ENCODE results near the gene SYT14.
A peak's percentile ranks its signal among the peaks of the same experiment; 100 is the strongest.
"Not testable (repeated sequence)": the region's sequence is repeated elsewhere in the genome, so short reads cannot be mapped to it uniquely, and the experiment has no call there.

SYT14 gene

DNA sequence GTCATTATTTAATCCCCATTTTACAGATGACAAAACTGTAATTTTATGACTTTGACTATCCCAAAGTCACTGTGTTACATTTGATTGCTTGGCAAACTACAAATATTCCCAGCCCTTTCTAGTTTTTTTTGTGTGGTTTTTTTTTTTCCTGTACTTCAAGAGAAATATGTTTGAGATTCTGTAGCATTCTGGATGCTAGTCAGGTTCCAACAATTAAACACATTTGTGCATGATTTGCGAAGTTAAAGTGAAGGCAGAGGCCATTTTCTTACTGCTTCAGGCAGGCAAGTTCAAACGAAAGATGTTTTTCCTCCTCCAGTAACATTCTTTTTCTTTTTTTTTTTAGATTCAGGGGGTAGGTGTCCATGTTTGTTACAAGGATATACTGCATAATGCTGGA, 186.7 kb downstream of the SYT14 start:
- no peak overlapping the region for H3K4me3 Mint-ChIP-seq
- H3K27me3 Mint-ChIP-seq = no peaks in the 10 kb centered on the region
- ATAC-seq (ENCODE audit: low read depth) = no peak
- H3K4me1 Mint-ChIP-seq = no peaks in the 10 kb centered on the region
- DNase-seq (ENCODE audit: low spot score in 2 of 2) = no peak
- H3K36me3 Mint-ChIP-seq = no peaks in the 10 kb centered on the region
- no peaks in the 10 kb centered on the region for H3K9me3 Mint-ChIP-seq
- no peak overlapping the region for H3K27ac Mint-ChIP-seq

DNA sequence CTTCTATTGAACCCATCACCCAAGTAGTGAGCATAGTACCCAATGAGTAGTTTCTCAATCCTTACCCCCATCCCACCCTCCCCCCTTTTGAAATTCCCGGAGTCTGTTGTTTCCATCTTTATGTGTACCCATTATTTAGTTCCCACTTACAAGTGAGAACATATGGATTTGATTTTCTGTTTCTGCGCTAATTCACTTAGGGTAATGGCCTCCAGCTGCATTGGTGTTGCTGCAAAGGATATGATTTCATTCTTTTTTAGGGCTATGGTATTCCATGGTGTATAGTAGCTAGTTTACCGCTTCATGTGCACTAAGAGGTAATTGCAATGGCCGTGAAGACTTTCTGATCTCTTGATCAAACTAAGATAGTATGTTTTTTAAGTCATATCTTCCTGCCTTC, 187.1 kb downstream of the SYT14 start:
- Mint-ChIP-seq H3K4me3 (no peak overlapping the region), H3K4me1 (no peaks in the 10 kb centered on the region), H3K36me3 (no peaks in the 10 kb centered on the region), H3K27me3 (peaks cover 1% of the 10 kb centered on the region), H3K27ac (no peak overlapping the region), H3K9me3 (no peaks in the 10 kb centered on the region)
- ATAC-seq (ENCODE audit: low read depth) = no peak
- no peak for DNase-seq (ENCODE audit: low spot score in 2 of 2)

DNA sequence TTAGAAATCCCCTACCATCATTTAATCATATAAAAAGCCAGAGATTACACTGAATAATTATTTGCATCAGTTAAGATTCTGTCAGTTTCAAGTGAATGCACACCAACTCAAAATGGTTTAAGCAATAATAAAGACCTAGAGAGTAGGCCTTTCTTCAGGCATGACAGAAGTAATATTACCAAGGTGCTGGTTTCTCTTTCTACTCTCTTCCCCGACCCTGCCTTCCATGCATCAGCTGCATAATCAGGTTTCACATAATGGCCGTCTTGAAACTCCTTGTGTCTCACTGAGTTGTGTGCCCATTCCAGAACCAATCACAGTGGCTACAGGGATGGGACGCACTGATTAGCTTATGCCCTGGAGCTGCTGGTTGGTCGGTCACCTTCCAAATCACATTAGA, 191.1 kb downstream of the SYT14 start:
- no peaks in the 10 kb centered on the region for H3K9me3 Mint-ChIP-seq
- no peak overlapping the region for H3K27ac Mint-ChIP-seq
- DNase-seq (ENCODE audit: low spot score in 2 of 2) (no peak), ATAC-seq (ENCODE audit: low read depth) (no peak)
- no peaks in the 10 kb centered on the region for H3K4me1 Mint-ChIP-seq
- no peak overlapping the region for H3K4me3 Mint-ChIP-seq
- H3K27me3 Mint-ChIP-seq = peaks cover 7% of the 10 kb centered on the region
- H3K36me3 Mint-ChIP-seq = no peaks in the 10 kb centered on the region

DNA sequence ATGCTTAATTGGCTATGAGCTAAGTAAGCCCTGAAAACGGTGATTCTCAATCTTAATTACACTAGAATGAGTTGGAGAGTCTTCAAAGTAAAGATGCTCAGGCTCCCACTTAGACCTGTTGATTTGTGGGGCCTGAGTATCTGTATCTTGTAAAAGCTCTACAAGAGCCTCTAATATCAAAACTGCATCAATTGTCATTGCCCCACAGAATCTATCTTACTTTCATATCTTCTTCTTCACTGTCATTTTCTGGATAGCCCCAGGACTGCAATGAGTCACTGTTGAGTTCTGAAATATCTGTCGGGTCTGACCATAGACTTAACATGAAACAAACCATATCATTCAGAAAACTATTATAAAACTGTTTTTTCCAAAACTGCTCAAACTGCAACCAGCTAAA, 191.7 kb downstream of the SYT14 start:
- Mint-ChIP-seq H3K27me3 (peaks cover 7% of the 10 kb centered on the region), H3K36me3 (no peaks in the 10 kb centered on the region), H3K4me1 (no peaks in the 10 kb centered on the region), H3K27ac (no peak overlapping the region), H3K9me3 (no peaks in the 10 kb centered on the region), H3K4me3 (no peak overlapping the region)
- DNase-seq (ENCODE audit: low spot score in 2 of 2) (no peak), ATAC-seq (ENCODE audit: low read depth) (no peak)

DNA sequence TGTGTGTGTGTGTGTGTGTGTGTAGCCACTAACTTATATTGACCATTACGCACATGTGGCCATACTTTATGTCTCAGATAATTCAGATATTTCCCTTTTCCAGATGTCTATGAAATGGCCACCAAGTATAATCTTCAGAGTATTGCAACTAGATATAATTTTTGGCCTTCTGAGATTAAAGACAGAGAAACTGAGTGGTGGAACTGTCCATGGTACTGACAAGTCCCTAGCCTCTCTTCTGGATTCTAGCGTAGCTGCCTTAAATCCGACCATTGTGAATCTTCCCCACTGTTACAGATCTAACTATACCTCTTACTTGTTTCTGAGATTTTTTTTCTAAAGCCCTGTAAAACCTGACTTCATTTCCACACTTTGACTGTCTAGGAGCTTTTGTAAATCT, 194.6 kb downstream of the SYT14 start:
- no peak overlapping the region for H3K27ac Mint-ChIP-seq
- H3K4me3 Mint-ChIP-seq = no peak overlapping the region
- H3K36me3 Mint-ChIP-seq = no peaks in the 10 kb centered on the region
- ATAC-seq (ENCODE audit: low read depth) (no peak), DNase-seq (ENCODE audit: low spot score in 2 of 2) (no peak)
- H3K9me3 Mint-ChIP-seq = peaks cover 1% of the 10 kb centered on the region
- H3K4me1 Mint-ChIP-seq = no peaks in the 10 kb centered on the region
- H3K27me3 Mint-ChIP-seq = peaks cover 13% of the 10 kb centered on the region

DNA sequence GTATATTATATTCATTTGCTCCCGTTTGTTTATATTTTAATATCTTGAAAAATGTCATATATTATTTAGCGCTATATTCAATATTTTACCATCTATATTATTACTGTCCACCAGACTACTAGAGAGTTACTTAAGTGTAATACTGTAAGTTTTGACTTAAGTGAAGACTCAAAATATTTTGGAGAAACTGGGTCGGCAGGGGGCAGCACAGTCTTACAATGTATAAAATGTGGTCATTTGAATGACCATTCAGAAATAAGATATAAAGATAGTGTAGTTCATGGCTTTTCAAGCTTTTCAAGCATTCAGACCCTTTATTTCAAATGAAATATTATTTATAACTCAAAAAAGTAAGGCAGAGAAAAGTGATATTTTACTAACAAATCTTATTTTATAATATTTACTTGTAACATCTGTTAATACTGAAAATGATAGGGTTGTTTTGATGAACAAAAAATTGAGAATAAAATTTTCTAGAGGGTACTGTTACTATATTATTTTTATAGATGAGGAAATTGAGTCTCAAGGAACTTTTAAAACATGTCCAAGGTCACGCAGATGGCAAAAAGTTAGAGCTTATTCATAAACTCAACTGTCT, 205.5 kb downstream of the SYT14 start:
- no peak for ATAC-seq (ENCODE audit: low read depth)

DNA sequence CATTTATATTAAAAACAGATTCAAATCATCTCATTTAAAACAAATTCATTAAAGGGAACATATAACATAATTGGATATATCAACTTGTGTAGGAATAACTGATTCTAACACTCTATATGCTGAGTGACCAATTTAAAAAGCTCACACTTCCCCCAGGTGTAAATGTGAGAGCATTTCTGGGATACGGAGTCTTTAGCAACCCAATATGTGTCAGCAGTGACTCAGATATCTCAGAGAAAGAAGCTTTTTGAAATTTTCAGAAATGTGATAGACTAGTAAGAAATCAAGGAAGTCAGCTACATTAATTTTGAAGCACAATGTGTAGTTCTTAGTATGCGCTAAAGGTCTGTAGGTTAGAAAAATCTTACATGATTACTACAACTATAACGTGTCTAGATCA, 206.7 kb downstream of the SYT14 start:
- DNase-seq (ENCODE audit: low spot score in 2 of 2) (no peak), ATAC-seq (ENCODE audit: low read depth) (no peak)
- Mint-ChIP-seq H3K27ac (no peak overlapping the region), H3K4me3 (no peak overlapping the region), H3K4me1 (no peaks in the 10 kb centered on the region), H3K9me3 (peaks cover 4% of the 10 kb centered on the region), H3K36me3 (no peaks in the 10 kb centered on the region), H3K27me3 (peaks cover 10% of the 10 kb centered on the region)

More for the DNA sequence above, 205.5 kb downstream of the SYT14 start:
- Mint-ChIP-seq H3K4me1 (no peaks in the 10 kb centered on the region), H3K9me3 (peaks cover 4% of the 10 kb centered on the region), H3K36me3 (no peaks in the 10 kb centered on the region), H3K27ac (no peak overlapping the region), H3K4me3 (no peak overlapping the region), H3K27me3 (peaks cover 10% of the 10 kb centered on the region)
- peak; percentile 26 to 33 for DNase-seq (ENCODE audit: low spot score in 2 of 2)

DNA sequence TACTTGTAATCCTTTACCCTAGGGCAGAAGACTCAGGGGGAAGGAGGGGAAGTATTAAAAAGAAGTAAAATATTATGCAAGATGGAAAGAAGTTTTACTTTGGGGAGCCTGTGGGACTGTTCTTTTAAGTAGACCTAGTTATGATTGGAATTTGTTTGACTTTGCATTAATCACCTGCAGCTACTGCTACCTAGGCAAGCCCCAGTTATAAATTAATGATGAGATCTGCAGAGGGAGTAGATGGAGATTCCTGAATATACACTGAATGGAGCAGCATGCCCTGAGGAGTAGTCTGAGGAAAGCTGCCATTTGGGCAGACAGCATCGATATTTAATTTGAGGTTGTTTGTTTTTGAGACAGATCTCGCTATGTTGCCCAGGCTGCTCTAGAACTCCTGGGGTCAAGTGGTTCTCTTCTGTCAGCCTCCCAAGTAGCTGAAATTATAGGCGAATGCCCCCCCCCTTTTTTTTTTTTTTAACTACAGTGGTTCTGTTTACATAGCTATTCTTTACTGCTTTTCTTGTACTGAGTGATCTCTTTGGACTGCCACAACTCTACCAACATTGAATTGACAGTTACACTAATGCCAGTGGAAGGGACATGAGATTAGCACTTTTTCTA, 213.1 kb downstream of the SYT14 start:
- ATAC-seq (ENCODE audit: low read depth) (no peak), DNase-seq (ENCODE audit: low spot score in 2 of 2) (no peak)
- Mint-ChIP-seq H3K27ac (no peak overlapping the region), H3K9me3 (no peaks in the 10 kb centered on the region), H3K4me3 (no peak overlapping the region), H3K36me3 (no peaks in the 10 kb centered on the region), H3K27me3 (peaks cover 2% of the 10 kb centered on the region), H3K4me1 (no peaks in the 10 kb centered on the region)

DNA sequence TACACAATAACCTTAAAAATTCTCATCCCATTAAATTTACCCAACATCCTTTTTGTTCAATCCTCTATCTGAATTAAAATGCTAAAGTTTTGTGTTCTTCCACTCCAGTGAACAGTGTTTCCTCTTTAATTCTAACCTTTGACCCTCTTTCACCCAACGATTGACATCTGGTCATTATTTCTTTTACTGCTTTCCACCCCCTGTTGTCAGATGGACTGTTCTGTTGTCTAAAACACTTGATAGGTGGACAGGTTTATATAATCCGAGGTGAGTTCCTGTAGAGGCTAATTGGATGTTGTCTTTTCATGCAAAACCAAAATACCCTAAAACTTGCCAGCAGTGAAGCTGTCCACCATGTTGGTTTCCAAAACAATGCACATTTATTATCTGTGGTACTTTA, 221.2 kb downstream of the SYT14 start:
- H3K27ac Mint-ChIP-seq = no peak overlapping the region
- no peaks in the 10 kb centered on the region for H3K4me1 Mint-ChIP-seq
- H3K9me3 Mint-ChIP-seq = no peaks in the 10 kb centered on the region
- ATAC-seq (ENCODE audit: low read depth) = no peak
- H3K27me3 Mint-ChIP-seq = peaks cover 2% of the 10 kb centered on the region
- no peak overlapping the region for H3K4me3 Mint-ChIP-seq
- H3K36me3 Mint-ChIP-seq = no peaks in the 10 kb centered on the region
- DNase-seq (ENCODE audit: low spot score in 2 of 2) = no peak

DNA sequence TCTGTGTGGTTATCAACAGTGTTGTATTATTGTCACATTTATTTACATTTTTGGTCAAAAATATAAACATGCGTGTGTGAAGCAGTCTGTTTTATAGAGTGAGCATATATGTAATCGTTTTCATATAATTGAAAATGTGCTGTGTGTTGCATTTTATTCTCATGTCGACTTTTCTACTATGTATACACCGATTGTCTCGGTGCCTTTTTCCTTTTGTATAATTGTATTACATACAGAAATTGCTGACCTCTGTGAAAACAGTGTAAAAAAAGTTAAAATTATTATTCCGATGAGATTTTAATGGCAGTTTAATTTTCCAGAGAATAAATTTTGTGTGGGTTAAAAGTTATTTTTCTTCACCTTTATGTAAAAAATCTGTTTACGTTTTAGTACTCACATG, 232.2 kb downstream of the SYT14 start:
- no peak for ATAC-seq (ENCODE audit: low read depth)
- Mint-ChIP-seq H3K27me3 (peaks cover 5% of the 10 kb centered on the region), H3K4me1 (no peaks in the 10 kb centered on the region)

DNA sequence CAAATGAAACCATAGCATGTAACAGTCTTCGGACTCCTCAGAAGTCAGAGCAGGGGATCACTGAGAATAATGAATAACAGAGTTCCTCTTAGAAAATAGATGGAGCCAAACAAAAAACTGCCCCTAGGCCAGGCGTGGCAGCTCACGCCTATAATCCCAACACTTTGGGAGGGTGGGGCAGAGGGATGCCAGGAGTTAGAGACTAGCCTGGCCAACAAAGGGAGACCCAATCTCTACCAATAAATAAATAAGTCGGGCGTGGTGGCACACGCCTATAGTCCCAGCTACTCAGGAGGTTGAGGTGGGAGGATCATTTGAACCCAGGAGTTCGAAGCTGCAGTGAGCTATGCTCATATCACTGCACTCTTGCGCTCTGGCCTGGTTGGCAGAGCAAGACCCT, 236.1 kb downstream of the SYT14 start:
- ATAC-seq (ENCODE audit: low read depth) = no peak
- H3K4me1 Mint-ChIP-seq = no peaks in the 10 kb centered on the region
- H3K27ac Mint-ChIP-seq = no peak overlapping the region
- DNase-seq (ENCODE audit: low spot score in 2 of 2) = no peak
- H3K4me3 Mint-ChIP-seq = no peak overlapping the region
- no peaks in the 10 kb centered on the region for H3K36me3 Mint-ChIP-seq
- no peaks in the 10 kb centered on the region for H3K9me3 Mint-ChIP-seq
- H3K27me3 Mint-ChIP-seq = peaks cover 6% of the 10 kb centered on the region

More for the DNA sequence above, 232.2 kb downstream of the SYT14 start:
- Mint-ChIP-seq H3K27ac (no peak overlapping the region), H3K36me3 (no peaks in the 10 kb centered on the region), H3K9me3 (no peaks in the 10 kb centered on the region), H3K4me3 (no peak overlapping the region)
- no peak for DNase-seq (ENCODE audit: low spot score in 2 of 2)

DNA sequence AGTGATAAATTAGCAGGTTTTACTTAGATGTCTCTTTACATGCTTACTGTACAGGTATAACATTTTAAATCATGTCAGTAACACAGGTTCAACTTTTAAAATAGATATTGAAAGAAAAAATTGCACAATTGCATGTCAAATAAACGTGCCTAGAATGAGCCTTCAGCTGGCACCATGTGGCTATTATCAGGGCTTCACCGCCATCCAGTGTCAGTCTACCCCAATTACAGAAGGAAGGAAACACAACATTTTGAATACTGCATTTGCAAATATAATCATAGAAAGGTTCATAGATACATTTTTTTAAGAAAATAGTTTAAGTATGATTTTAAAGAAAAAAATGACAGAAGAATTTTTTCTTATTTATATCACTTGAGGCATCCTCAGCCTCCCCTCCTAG, 247.0 kb downstream of the SYT14 start:
- H3K4me3 Mint-ChIP-seq = no peak overlapping the region
- H3K36me3 Mint-ChIP-seq = no peaks in the 10 kb centered on the region
- peaks cover 4% of the 10 kb centered on the region for H3K27me3 Mint-ChIP-seq
- H3K27ac Mint-ChIP-seq = no peak overlapping the region
- ATAC-seq (ENCODE audit: low read depth) (no peak), DNase-seq (ENCODE audit: low spot score in 2 of 2) (no peak)
- no peaks in the 10 kb centered on the region for H3K9me3 Mint-ChIP-seq
- H3K4me1 Mint-ChIP-seq = no peaks in the 10 kb centered on the region

DNA sequence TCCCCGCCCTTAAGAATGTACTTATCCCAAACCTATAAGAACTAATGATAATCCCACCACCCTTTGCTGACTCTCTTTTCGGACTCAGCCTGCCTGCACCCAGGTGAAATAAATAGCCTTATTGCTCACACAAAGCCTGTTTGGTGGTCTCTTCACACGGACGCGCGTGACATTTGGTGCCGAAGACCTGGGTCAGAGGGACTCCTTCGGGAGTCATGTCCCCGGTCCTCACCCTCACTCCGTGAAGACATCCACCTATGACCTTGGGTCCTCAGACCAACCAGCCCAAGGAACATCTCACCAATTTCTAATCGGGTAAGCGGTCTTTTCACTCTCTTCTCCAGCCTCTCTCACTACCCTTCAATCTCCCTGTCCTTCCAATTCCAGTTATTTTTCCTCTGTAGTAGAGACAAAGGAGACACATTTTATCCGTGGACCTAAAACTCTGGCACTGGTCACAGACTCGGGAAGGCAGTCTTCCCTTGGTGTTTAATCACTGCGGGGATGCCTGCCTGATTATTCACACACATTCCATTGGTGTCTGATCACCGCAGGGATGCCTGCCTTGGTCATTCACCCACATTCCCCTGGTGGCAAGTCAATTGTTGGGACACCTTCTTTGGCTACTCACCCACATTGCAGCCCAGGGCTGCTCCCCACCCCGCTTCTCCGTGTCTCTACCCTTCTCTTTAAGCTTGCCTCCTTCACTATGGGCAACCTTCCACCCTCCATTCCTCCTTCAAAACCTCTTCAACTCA, 250.0 kb downstream of the SYT14 start:
- not testable (repeated sequence) for H3K4me1 Mint-ChIP-seq, H3K27me3 Mint-ChIP-seq, H3K4me3 Mint-ChIP-seq

DNA sequence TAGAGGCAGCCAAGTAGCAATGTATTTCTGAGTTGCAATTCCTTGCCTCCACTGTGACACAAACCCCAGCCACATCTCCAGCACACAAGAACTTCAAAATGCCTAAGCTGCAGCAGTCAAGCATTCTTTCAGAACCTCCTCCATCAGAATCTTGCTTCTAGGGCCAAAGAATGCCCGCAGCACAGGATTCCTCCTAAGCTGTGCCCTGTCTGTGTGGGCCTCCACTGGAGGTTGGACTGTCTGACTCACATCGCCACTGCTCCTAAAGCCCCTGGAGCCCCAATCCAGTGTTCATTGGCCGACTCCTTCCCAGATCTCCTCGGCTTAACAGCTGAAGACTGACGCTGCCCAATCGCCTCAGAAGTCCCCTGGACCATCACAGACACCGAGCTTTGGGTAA, 251.4 kb downstream of the SYT14 start:
- Mint-ChIP-seq H3K4me3 (no peak overlapping the region), H3K27ac (no peak overlapping the region), H3K9me3 (no peaks in the 10 kb centered on the region)

More for the DNA sequence above, 250.0 kb downstream of the SYT14 start:
- not testable (repeated sequence) for H3K9me3 Mint-ChIP-seq; H3K36me3 Mint-ChIP-seq; DNase-seq (ENCODE audit: low spot score in 2 of 2); H3K27ac Mint-ChIP-seq; ATAC-seq (ENCODE audit: low read depth)

More for the DNA sequence above, 251.4 kb downstream of the SYT14 start:
- H3K4me1 Mint-ChIP-seq = no peaks in the 10 kb centered on the region
- no peak for ATAC-seq (ENCODE audit: low read depth)
- H3K36me3 Mint-ChIP-seq = no peaks in the 10 kb centered on the region
- DNase-seq (ENCODE audit: low spot score in 2 of 2) = no peak
- H3K27me3 Mint-ChIP-seq = no peaks in the 10 kb centered on the region
